Panc1 (cell line): ENCODE results near the gene HINT3.

Experiments used
- CTCF ChIP-seq: fragments of 450-650 bp; IDR thresholded peaks from 2 replicates; pipeline ENCODE4 v1.5.1; 2017; ENCODE audit warnings: mild to moderate bottlenecking
- POLR2AphosphoS5 ChIP-seq: IDR thresholded peaks from 2 replicates; pipeline ENCODE4 v1.6.1; 2012; ENCODE audit warnings: mild to moderate bottlenecking, low read depth, low read length, moderate library complexity
- TF ChIP-seq, protein P1 (sequence below), 2 experiments: IDR thresholded peaks; 2 replicates each; pipeline ENCODE4 v1.6.1; 2011 to 2012; ENCODE audit warnings: low read depth in 2 of 2, control low read depth in 1 of 2, low read length in 1 of 2, mild to moderate bottlenecking in 1 of 2, moderate library complexity in 1 of 2; ENCODE audit not compliant: insufficient read depth in 1 of 2

DNA sequence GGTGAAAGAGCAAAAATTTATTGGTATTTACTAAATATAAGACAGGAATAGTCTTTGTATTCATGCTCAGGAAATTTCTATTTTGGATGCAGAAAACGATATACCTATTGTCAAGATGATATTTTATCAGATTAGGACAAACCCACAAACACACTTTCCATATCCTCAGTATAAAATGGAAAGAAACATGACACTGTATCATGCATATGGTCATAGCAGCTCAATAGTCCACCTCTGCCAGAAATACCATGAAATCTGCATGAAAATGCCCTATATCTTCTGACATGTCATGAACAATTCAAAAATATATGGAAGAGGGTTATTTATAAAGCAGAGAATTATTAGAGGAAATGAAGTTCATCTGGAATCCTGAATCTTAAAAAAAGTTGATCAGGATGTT, 11.7 kb upstream of the HINT3 start:
- TF ChIP-seq CTCF (no peak), POLR2AphosphoS5 (no peak)
- TF ChIP-seq, protein P1, sequence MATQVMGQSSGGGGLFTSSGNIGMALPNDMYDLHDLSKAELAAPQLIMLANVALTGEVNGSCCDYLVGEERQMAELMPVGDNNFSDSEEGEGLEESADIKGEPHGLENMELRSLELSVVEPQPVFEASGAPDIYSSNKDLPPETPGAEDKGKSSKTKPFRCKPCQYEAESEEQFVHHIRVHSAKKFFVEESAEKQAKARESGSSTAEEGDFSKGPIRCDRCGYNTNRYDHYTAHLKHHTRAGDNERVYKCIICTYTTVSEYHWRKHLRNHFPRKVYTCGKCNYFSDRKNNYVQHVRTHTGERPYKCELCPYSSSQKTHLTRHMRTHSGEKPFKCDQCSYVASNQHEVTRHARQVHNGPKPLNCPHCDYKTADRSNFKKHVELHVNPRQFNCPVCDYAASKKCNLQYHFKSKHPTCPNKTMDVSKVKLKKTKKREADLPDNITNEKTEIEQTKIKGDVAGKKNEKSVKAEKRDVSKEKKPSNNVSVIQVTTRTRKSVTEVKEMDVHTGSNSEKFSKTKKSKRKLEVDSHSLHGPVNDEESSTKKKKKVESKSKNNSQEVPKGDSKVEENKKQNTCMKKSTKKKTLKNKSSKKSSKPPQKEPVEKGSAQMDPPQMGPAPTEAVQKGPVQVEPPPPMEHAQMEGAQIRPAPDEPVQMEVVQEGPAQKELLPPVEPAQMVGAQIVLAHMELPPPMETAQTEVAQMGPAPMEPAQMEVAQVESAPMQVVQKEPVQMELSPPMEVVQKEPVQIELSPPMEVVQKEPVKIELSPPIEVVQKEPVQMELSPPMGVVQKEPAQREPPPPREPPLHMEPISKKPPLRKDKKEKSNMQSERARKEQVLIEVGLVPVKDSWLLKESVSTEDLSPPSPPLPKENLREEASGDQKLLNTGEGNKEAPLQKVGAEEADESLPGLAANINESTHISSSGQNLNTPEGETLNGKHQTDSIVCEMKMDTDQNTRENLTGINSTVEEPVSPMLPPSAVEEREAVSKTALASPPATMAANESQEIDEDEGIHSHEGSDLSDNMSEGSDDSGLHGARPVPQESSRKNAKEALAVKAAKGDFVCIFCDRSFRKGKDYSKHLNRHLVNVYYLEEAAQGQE (IDR thresholded peaks at IDR 0.05; ENCODE audit: insufficient read depth in 1 of 2, low read depth in 2 of 2, low read length in 1 of 2) = no peak
